ENCODE measurements around the gene PRKAG2.

PRKAG2 gene

DNA sequence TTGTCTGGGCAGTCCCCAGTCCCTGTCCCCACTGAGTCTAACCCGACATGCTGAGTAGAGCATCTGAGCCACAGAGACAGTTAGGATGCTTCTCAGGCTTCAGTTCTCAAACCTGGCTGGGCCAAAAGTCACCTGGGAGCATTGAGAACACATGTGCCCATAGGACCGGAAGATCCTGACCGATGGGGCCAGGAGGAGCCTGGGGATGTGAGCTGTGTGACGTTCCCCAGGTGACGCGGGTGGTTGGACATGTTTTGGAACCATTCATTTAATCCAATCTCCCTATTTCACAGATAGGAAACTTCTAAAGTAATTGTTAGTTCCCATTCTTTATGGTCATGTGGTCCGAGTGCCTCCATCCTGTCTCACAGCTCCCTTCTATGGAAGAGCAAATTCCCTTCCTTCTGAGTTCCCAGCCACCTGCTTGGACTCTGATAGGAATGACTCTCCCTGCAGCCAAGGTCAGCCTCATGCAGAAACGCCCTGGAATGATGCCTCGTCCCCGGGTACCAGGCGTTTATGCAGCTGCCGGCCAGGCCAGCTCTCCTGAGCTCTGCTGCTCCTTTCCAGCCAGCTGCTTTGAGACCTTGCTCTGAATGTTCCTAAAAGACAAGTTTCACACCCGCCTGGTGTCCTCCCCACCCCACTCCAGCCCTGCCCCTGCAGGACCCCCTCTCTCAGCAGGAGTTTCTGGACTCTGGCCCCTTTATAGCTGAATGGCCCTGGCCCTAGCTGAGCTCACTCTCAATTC, 190.7 kb downstream of the PRKAG2 start:
- no peak for DNase-seq

DNA sequence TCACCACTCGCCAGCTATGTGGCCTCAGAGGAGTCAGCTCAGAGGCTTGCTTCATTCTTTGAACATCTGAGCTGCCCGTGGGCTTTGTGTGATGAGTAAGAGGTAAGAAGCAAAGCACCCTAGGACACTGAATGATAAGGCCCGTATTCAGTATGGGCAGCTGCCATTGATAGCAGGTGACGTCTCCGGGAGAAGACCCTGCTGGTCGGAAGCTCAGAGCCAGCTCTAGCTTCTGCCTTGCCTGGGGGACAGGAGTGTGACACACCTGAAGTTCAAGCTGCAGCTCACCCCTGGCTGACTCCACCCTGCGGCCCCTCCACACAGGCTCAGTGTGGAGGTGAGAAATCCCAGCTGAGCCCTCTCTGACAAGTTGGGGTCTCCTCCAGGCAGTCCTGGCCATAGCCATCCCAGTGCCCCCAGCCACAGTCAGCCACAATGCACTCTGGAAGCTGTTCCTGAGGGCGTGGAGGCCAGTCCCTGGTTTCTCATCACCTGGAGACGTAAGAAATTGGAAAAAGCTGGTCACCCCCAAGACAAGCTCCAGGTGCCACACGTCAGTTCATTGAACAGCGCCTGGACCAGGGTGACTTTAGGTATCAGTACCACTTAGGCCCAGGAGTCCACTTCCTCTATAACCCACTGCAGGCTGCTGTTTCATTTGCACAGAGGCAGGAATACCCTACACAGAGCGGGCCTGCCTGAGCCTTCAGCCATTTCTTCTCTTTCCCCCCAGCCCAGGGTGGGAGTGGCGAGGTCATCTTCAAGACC, 192.3 kb downstream of the PRKAG2 start:
- DNase-seq, result peak; percentile 46

DNA sequence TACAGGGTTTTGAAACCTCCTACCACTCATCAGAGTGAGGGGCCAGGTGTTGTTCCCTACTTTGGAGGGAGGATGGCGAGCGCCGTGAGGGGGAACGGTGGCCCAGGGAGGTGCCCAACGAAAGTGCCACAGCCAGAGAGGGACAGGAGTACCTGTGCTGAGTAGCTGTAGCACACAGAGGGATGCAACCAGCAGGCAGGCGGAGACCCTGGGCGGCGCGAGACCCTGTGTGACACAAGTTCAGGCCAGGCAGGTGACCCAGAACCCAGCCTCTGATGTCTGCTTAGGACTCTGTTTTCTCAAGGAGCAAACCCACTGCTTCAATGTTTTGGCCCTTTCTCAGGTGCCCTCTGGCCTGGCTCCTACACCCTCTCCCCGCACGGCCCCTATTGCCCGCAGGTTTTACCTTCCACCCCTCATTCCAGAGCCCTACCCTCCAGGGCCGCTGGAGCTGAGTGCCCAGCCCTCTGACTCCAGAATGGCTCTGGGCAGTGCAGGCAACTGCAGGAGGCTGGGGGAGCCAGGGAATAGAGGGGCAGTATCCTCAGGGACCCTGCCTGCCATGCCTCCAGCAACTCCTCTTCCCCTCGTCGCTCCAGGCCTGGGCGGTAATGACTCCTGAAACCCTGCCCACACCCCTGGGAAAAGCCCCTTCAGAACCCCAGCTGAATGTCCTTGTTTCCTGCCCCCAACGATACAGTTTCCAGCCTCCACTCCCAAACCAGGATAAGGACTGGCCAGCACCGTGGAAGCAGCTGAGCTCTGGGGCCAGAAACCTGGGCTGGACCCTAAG, 193.1 kb downstream of the PRKAG2 start:
- no peak for DNase-seq

DNA sequence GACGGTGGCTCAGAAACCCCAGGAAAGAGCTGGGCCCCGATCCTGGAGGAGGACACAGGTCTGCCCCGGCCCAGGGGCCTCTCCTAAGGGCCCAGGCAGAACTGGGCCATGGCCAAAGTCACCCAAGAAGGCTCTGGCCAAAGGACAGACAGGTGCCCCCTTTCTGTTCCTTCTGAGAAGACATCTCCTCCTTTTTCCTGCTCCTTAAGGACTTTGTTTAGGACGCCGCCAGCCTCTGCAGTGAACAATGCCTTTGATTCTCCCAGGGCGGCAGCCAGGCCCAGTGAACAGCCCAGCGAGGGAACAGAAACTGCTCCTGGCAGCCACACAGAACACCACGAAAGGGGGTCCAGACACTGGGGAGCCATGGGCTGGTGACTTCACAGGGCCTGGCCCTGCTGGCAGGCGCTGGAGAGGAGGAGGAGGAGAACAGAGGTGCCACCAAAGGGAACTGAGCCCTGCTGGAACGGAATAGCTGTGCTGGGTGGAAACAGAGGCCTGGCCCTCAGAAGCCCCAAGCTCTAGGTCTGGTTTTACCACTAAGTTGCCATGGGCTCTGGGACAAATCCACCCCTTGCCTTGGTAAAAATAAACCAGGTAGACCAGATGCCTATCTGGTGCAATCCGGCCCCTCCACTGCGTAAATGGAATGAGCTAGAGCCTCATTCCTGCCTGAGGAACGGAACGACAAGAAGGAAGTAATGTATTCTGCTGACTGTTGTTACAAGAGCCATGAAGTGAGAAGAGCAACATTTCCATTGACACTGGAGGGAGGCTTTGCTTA, 193.9 kb downstream of the PRKAG2 start:
- DNase-seq, result no peak

DNA sequence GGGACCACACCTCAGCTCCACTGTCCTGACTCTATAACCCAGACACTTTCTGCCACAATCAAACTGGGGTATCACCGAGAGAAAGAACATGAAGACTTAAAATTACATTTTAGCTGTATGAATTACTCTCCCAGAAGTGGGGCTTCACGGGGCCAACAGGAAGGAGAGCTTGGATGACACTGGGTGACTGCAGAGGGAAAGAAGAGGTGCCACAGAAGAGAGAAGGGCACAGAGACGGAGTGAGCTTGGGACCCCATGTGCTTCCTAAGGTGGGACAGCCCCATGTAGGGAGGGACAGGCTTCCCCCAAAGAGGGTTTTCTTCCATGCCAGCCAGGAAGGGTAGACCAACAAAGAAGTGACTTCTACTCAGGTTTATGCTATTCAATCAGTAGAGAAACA, 195.2 kb downstream of the PRKAG2 start:
- DNase-seq, result no peak

DNA sequence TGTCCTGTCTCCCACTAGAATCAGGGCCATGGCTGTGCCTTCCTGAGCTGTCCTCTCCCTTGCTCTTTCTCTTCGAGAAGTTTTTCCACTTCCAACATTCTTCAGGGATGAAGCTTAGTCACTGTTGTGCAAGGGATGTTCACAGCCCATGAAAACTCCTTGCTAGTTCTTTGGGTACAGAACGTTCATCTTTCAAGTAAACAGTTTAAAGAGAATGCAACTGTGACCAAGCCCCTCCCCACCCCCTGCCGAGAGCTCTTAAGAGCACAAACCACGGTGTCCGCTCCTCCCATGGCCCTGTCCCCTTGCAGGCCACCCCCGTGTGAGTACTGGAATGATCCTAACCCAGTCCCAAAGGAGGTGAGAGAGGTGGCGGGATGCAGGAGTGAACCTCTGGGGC, 196.1 kb downstream of the PRKAG2 start:
- peak; percentile 64 for DNase-seq

DNA sequence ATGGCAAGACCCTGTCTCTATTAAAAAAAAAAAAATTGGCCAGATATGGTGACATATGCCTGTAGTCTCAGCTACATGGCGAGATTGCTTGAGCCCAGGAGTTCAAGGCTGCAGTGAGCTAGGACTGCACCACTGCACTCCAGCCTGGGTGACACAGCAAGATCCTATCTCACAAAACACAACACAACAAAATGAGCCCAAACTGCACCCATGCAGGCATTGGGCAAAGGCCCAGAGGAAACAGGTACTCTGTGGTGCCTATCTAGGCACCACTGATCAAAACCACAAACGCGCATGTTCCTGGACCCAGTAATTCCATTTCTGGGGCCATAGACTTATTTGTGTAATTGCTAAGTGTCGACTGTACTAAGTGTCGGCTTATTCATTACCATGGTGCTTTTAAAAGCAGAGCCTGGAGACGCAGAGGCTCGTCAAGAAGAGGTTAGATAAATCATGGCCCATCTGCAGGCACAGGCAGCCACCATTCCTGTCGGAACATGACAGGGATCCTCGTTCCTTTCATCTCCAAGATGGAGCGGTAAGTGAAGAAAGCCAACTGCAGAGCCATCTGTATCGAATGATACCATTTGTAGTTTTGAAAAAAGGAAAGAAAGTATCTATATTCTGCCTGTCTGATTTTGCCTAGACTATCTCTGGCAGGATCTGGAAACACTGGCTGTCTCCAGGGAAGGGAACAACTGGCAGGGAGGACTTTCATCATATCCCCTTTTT, 196.9 kb downstream of the PRKAG2 start:
- DNase-seq, result no peak

DNA sequence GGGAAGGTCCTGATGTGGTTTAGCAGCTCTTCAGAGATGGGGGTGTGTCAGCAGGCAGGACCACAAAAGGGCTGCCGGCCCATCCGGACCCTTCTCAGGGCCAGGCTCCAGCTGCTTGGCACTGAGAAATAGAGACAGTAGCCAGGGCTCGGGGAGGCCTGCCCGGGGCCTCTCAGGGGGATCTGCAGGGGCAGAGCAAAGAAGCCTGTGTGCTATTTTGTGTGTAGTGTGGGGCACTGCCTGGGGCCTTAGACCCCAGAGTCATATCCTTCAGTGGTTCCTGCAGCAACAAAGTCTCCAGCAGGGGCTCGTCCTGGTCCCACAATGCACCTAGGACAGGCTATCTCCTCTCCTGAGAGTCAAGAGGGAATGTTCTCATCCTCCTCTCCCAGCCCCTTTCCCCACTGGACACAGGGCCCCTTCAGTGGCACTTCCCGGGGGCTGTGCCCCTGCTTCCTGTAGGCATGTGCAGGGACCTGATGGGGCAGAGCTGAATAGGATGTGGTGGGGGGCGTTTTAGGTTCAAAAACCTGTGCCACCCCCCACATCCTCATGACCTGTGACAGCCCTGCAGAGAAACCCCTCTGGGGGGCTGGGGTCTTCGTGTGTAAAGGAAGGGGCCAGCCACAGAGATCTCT, 197.7 kb downstream of the PRKAG2 start:
- DNase-seq, result no peak

DNA sequence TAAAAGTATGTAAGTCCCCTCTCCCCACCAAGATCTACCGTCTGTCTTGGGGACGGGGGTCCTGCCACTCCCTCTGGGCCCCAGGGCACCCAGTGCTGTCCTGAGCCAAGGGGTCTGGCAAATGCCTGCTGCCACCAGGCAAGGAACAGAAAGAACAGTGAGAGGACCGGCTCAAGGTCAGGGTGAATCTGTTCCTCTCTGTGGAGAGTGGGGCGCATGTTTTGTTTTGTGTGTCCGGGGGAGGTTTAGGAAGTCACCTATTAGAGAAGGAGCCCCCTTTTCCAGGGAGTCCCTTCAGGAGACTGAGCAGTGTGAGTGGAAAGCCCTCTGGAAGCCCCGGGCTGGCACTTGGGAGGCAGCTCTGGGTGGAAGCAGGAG, 198.7 kb downstream of the PRKAG2 start:
- no peak for DNase-seq

DNA sequence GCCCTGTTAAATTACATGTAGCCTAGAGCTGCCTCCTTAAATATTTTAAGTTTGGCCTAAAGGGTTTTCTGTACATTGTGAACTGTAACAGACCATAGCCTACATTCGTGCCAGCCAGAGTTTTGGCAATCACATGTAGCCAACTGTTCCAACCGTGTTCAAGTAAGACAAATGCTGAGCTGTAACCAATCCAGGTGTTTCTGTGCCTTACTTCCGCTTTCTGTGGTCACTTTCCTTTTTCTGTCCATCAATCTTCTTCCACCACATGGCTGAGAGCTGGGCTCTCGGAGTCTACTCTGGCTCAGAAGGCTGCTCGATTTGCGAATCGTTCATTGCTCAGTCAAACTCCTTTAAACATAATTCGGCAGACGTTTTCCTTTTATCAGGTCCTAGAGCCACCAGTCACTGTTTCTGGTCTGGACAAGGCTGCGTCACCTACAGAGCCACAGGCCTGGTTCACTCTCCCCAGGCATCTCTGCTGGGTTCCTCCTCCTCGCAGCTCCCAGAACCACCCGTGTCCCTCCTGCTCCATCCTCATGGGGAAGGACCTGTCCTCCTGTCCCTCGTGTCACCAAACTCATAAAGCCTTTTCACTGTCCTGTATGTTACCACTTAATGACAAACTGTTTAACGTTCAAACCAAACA, 199.2 kb downstream of the PRKAG2 start:
- no peak for DNase-seq

DNA sequence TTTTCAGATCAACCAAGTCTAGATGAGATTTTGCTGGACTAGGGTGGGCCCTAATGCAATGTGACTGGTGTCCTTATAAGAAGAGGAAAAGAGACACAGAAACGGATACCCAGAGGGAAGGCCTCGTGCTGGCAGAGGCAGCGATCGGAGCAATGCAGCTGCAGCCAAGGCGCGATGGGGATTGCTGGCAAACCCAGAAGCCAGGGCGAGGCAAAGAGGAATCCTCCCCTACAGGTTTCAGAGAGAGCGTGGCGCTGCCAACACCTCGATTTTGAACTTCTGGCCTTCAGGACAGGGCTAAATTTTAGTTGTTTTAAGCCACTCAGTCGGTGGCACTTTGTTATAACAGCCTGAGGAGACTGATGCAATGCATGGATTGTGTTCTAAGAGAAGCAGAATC, 200.2 kb downstream of the PRKAG2 start:
- DNase-seq, result no peak

DNA sequence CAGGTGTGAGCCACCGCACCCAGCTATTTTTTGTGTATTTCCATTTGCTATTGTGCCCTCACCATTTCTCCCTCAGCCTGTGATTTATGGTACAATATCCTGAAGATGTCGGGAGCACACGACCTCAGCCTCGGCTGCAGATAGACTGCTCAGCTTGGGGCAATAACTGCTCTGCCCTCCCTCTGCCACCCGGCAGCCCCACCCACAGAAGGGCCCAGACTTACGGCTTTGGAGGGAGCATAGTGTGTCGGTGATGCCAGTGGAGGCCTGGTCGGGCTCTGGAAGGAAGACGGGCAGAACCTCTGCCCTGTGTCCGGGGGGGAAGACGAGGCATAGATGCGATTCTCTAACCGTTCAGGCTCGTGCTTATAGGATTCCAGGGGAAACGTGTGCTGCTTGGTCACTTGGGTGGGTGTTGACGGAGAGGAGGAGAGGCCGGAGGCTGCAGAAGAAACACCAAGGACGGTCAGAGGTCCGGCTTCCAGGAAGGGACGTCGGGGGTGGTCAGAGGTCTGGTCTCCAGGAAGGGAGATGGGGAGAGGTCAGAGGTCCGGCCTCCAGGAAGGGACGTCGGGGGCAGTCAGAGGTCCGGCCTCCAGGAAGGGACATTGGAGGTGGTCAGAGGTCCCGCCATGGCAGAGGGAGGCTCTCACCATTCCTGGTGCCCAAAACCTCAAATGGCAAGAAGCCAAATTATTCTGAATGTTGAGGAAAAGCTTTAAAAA, 201.6 kb downstream of the PRKAG2 start:
- DNase-seq, result no peak

DNA sequence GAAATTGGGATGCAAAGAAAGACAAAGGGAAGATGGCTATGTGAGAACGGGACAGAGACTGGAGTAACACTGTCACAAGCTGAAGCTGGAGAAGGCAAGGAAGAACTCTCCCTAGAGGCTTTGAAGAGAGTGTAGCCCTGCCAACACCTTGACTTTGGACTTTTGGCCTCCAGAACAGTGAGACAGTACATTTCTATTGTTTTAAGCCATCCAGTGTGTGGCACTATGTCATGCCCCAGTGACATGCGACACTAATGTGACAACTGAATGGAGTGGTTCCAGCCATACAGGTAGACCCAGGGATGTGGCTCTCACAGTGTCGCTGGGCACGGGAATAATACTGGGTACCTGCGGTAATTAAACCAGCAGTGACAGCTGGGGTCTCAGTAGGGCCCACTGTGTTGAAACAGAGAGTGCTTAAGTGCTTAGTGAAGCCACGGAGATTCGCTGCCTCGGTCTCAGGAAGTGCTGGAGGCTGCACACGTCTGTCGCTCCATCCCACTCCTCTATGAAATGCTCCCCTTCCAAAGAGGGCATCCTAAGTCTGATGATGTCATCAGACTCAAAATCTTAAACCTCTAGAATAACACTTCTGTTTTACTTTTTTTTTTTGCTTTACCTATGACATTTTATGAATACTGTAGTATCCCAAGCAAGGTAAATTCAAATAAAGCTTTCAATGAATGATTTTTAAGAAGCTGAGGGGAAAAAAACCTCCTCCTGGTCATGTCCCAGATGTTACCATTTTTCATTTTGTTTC, 202.6 kb downstream of the PRKAG2 start:
- no peak for DNase-seq

DNA sequence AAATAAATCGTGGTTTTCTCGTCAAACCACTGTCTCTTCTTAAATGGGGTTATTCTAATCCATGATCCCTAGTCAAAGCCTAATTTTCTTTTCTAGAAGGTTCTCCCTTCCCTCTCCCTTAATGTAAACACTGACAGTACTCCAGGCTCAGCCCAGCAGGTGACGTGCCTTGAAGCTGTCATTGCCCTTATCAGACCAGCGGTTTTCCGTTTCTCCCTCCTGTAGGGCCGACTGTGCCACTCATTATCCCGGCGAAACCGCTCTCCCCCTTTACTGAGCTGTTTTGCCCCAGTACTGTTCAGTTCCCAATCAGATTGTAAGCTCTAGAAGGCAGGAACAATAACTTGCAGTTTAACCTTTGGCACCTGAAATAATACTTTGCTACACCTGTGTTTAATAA, 203.7 kb downstream of the PRKAG2 start:
- no peak for DNase-seq

DNA sequence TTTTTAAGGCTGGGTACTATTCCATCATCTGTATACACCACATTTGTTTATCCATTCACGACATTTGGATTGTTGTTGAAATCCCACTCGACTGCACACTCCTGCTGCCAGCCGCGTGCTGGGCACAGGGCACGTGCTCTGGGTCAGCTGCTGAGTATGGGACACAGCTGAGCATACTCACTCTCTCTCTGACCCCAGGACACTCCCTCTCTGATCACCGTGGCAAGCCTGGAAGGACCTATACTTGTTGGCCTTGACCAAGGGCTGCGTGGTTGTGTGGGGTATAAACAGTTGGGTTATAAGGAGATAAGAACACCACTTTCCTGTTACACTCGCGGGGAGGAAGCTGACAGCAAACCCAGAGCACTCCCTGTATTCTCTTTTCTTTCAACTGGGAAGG, 204.2 kb downstream of the PRKAG2 start:
- DNase-seq, result no peak

DNA sequence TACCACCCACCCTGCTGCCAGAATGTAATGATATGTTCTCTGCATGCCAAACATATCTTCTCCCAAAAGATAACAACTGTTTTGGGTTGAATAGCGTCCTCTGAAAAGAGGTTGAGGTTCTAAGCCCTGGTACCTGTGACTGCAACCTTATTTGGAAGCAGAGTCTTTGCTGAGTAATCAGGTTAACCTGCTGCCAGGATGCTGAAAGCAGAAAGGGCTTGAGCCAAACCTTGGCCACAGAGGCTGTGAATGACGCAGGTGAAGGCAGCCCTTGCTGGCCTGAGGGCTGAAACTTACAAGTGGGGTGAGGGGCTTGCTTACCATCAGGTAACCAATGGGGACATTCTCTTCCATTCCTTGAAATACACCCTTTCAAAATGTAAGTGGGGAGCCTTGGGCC, 205.4 kb downstream of the PRKAG2 start:
- no peak for DNase-seq

DNA sequence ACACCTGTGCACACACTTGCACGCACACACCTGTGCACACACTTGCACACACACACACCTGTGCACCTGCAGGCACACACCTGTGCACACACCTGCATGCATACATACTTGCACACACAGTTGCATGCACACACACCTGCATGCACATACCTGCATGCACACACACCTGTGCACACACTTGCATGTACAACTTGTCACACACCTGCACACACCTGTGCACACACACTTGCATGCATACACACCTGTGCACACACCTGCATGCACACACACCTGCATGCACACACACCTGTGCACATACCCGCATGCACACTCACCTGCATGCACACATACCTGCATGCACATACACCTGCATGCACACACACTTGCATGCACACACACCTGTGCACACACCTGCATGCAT, 207.2 kb downstream of the PRKAG2 start:
- no peak for DNase-seq

DNA sequence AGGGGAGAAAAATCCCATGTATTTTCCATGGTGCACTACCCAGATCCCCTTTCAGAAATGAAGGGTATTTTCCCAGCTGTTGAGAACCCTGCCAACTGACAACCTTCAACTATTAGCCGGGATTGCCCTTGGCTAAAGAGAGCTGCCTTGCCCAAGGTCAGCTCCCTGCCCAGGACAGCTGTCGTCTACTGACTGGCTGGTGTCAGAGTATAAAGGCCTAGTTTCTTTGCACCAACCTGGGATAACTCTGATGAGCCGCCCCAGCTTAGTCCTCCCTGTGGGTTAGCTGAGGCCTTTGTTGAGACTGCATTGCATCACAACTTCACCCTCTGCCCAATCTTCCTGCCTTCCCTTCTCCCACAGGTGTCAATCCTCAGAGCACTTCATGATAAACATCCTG, 210.0 kb downstream of the PRKAG2 start:
- DNase-seq, result no peak

DNA sequence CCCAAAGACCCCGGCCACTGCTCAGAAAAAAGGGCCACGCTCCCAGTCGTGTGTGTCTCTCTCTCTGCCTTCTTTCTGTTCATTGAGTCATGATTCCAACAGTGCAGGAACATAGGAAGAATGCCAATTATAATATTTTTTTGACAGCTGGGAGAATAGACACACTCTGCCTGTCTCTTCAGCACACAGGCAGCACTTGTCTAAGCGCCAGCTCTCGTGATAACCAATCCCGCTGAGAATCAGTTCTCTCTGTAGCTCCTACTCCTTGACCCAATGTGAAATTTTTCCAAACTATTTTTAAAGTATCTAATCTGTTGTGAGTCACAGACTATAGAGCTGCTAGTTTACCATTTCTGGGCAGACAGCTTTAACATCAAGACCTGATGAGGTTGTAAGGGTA, 211.5 kb downstream of the PRKAG2 start:
- DNase-seq, result peak; percentile 95

DNA sequence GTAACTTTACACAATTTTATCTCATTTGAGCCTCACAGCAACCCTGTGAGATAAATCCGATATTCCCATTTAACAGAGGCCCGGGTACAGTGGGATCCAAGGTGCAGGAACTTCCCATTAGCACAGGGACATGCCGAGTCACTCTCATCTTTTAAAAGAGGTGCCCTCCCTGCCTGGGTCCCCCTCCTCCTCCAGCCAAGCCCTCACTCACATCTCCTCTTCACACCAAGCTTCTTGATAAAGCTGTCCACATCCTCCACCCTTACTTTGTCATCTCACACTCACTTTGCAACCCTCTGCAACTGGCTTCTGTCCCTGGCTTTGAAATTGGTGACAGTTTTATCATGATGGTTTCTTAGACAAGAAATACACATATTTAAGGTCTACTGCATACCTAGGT, 212.6 kb downstream of the PRKAG2 start:
- no peak for DNase-seq

Measured in fibroblast of skin of right biceps (primary cell).